OCI-LY1 (cell line): ENCODE data around the gene COBL.

Source experiments
- EZH2 ChIP-seq: fragments of 200-600 bp; sonication (generic), shearing (Covaris generic); IDR thresholded peaks from 2 replicates; pipeline ENCODE4 v1.8.0; 2017; ENCODE audit warnings: borderline replicate concordance, mixed run types, mild to moderate bottlenecking, antibody characterized with exemption, low read length, moderate library complexity, mixed read lengths
- TF ChIP-seq, protein P1 (sequence below): fragments of 200-600 bp; sonication (generic), shearing (Covaris generic); IDR thresholded peaks from 2 replicates; pipeline ENCODE4 v1.5.1; 2017; ENCODE audit warnings: mild to moderate bottlenecking, antibody characterized with exemption, low read length, moderate library complexity, mixed read lengths

GRCh38 chr7:51366172-51366728, 49.6 kb upstream of the COBL start:
- TF ChIP-seq, protein P1, sequence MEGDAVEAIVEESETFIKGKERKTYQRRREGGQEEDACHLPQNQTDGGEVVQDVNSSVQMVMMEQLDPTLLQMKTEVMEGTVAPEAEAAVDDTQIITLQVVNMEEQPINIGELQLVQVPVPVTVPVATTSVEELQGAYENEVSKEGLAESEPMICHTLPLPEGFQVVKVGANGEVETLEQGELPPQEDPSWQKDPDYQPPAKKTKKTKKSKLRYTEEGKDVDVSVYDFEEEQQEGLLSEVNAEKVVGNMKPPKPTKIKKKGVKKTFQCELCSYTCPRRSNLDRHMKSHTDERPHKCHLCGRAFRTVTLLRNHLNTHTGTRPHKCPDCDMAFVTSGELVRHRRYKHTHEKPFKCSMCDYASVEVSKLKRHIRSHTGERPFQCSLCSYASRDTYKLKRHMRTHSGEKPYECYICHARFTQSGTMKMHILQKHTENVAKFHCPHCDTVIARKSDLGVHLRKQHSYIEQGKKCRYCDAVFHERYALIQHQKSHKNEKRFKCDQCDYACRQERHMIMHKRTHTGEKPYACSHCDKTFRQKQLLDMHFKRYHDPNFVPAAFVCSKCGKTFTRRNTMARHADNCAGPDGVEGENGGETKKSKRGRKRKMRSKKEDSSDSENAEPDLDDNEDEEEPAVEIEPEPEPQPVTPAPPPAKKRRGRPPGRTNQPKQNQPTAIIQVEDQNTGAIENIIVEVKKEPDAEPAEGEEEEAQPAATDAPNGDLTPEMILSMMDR = no peak
- TF ChIP-seq EZH2 = no peak
